T-helper 2 cell treated with Interferon-gamma antibody and Interleukin-4, amounts not matched to agents 100 ng/mL and 5 ng/mL, for 36 hours (primary cell): Measurements from ENCODE around the gene SLC25A5. TPM values are rescaled to one million over a fixed set of nuclear protein-coding genes. Genes with fewer than 3 reads are reported as not detected.
"Not testable (repeated sequence)": the region's sequence is repeated elsewhere in the genome, so short reads cannot be mapped to it uniquely, and the experiment has no call there.

ENCODE experiments used
- intact Hi-C: fragments of 100-400 bp; cut with micrococcal nuclease; formaldehyde crosslinking; loops from one replicate; pipeline ENCODE4 v1.15.1; 2023
- total RNA-seq: library from RNA; stranded (reverse); gene quantifications from 2 replicates; pipeline ENCODE4 v1.2.3, GENCODE V29; 2022

The SLC25A5 gene
- total RNA-seq, 1 donor from 2014 or later, result 487 TPM

DNA sequence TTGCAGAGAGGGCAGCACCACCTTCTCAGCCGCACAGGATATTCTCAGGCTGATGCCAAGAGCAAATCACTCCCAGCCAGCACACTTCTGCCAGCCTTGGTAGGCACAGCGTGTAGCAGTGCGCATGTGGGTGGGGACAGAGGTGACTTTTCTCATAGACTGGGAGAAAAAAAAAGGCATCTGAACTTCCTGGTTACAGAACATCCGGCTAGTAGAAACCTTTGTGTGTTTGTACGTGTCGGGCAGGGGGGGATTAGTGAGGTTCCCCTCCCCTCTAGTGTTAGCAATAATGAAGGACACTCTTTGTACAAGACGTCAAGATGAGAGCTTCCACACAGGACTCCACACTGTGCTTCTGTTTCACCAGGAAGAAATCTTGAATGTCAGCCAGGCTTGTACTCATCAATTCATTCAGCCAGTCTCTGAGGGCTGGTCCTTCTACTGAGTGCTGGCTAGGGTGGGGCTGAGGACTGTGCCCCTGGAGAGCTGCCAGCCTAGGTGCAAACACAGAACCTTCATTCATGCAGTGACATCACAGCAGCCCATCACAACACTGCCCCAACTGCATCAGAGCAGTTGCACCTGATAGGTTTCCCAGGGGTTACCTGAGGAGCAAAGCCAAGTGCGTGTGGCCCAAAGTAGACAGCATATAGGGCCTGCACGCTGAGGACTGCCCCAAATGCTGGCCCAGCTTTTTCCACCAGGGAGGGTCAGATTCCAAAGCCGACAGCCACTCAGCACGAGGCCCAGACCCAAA lies 34.7 kb downstream of the SLC25A5 start:
- intact Hi-C loops, result no loop called here

DNA sequence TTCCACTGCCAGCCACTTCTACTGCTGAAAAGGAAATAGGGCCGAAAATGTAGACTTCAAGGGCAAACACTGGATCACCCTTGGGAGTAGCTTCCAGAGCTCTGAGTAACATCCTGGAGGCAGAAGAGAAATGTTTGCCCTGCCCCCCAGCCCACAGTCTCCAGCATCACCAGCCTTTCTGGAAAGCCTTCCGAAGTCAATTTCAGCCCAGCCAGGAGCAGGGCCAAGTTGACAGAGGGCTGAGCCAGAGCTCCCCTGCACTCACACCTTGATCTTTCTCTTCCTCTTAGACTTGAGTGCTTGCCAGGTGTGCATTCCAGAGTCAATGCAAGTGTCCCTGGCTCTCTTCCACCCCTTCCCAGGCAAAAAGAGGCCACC lies 35.2 kb downstream of the SLC25A5 start:
- intact Hi-C loops, result no loop called here

DNA sequence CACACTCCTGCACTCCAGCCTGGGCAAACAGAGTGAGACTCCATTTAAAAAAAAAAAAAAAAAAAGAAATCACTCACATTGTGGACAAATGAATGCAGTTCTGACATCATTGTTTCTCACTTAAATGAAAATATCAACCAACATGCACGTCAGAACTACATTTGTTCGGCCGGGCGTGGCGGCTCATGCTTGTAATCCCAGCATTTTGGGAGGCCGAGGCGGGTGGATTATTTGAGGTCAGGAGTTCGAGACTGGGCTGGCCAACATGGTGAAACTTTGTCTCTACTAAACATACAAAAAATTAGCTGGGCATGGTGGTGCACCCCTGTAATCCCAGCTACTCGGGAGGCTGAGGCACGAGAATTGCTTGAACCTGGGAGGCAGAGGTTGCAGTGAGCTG lies 36.9 kb downstream of the SLC25A5 start:
- intact Hi-C loops, result not testable (repeated sequence)

DNA sequence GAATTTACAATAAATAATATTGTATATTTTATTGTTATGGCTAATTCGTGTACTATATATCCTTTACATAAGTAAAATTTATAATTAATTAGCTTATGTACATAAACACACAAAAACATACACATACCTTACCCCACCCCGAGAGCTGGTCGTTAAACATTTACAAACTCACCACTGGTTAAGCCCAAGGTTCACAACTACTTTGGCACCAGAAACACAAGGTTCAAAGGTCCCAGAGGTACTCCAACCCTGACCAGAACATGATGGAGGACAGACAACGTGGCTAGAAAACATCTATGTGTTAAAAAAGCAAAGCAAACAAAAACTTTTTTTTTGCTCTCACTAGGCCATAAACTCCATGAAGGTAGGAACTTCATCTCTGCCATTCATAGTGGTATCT lies 37.7 kb downstream of the SLC25A5 start:
- intact Hi-C loops, result no loop called here

DNA sequence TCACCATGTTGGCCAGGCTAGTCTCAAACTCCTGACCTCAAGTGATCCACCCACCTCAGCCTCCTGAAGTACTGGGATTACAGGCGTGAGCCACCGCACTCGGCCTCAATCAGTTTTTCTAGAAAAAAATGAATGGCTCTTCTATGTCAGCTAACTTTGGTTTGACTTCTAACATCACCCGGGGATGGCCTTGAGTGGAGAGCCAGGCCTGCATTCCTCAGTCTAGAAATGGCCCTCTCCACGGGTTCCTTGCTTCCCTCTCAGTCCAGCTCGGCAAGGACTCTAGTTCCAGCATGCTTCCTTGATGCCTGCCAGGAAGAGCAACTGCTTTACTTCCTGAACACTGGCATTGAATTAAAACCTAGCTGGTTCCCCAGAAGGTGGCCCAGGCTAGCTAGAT lies 39.0 kb downstream of the SLC25A5 start:
- intact Hi-C loops, result no loop called here

DNA sequence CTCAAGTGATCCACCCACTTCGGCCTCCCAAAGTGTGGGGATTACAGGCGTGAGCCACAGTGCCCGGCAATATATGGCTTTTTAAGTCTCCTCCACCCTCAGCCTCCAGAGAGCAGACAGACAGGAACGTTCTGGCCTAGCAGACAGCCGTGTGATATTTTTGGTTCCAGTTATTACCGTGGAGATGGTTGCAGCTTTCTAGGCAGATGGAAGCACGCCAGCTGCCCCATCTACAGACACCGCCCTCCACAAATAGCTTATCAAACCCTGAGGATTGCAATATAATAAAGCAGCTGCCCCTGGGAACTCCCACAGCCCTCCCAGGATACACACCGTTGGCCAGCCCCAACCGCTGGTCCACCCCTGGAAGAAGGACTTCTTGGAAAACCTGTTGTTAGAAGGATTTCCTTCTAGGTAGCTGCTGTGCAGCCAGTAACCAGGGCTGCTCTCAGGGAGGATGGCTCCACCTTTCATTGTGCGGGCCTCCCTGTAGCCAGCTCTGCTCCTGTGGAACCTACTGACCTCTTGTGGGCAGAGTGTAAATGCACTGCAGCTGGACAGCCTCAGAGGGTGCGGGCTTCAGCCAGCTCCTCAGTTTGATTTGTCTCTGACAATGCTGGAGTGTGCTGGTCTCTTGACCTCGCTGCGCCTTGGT lies 44.0 kb downstream of the SLC25A5 start:
- intact Hi-C loops, result loop anchor here (10.0 kb wide), 1 partner anchor 243 kb away; the partner anchor contains the start of gene SOWAHD

DNA sequence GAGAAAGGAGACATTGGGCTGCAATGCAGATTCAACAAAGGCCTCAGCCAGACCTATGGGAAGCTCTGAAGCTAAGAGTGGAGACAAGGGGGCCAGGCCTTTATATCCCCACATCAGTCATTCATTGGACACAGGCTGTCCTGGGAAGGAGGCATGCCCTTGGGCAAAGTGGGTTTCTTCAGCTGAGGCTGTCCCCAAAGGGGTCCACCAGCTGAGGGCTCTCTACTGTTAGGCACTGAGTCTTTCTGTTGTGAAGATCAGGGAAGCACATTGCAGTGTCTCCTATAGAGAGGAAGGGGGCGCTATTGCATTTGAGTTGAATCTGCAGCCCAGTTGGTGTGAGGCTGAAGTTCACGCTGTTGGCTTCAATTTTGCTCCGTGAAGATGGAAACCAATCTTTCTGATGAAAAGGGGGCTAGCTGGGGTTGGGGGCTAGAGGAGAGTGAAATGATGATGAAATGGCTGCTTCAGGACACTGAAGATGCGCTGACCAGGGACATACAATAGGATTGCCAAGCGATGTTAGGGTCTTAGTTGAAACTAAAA lies 48.0 kb downstream of the SLC25A5 start:
- intact Hi-C loops, result loop anchor here (1.0 to 10.0 kb wide), 7 partner anchors 47 to 371 kb away; partner anchors contain the start of genes NKRF, RPL39, SLC25A5 and SOWAHD

DNA sequence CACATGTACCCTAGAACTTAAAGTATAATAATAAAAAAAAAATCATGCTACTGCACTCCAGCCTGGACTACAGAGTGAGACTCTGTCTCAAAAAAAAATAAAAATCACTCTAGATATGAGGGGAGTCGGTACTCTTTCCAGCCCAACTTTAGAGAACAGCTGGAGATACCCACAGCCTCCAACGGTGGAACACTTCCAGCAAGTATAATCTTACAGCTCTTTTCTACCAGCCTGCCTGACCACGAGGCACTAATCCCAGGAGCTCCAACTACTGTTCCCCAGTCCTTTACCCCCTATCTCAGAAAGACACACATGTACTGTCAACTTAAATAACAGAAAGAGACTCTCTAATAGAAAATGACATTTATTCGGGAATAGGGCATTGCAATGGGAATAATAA lies 50.1 kb downstream of the SLC25A5 start:
- intact Hi-C loops, result loop anchor here (5.0 to 10.0 kb wide), 3 partner anchors 89 to 274 kb away; partner anchors contain the start of genes NKRF, RPL39 and SOWAHD

Other genes with a start within 250 kb of the SLC25A5 start
- 31.6 and 32.1 TPM in 2 replicates for gene PGRMC1, start 232.2 kb upstream of the SLC25A5 start, total RNA-seq
- gene SLC25A43, start 69.1 kb upstream of the SLC25A5 start, total RNA-seq, result 7.5 and 8.2 TPM in 2 replicates
- gene STEEP1, start 97.0 kb downstream of the SLC25A5 start, total RNA-seq, result 19.8 and 21.0 TPM in 2 replicates
- gene UBE2A, start 106.1 kb downstream of the SLC25A5 start, total RNA-seq, result 65.0 and 67.8 TPM in 2 replicates
- gene NKRF, start 138.0 kb downstream of the SLC25A5 start, total RNA-seq, result 15.1 and 17.1 TPM in 2 replicates
- gene SEPTIN6, start 224.7 kb downstream of the SLC25A5 start, total RNA-seq, result 298 and 304 TPM in 2 replicates